Mononuclear cell (primary cell): Measurements from ENCODE around the gene FARP2. TPM values are rescaled to one million over a fixed set of nuclear protein-coding genes. Genes with fewer than 3 reads are reported as not detected.
"Not testable (repeated sequence)": the region's sequence is repeated elsewhere in the genome, so short reads cannot be mapped to it uniquely, and the experiment has no call there.

ENCODE experiments used
- H3K27me3 ChIP-seq: 2 replicates; pipeline ENCODE4 v1.6.0; 2011; ENCODE audit warnings: low read length, control low read depth; ENCODE audit not compliant: insufficient read depth
- H3K4me1 ChIP-seq: 2 replicates; pipeline ENCODE4 v1.5.1; 2011; ENCODE audit warnings: mild to moderate bottlenecking, low read length, control low read depth; ENCODE audit not compliant: insufficient read depth
- H3K4me3 ChIP-seq: 2 replicates; pipeline ENCODE4 v1.5.1; 2011; ENCODE audit warnings: mild to moderate bottlenecking, low read length, moderate library complexity
- H3K9me3 ChIP-seq: 2 replicates; pipeline ENCODE4 v1.5.1; 2011; ENCODE audit warnings: low read depth, mild to moderate bottlenecking, control low read depth, low read length
- total RNA-seq: library from RNA; depleted of rRNA; stranded (reverse); fragments of >200 nt; gene quantifications from one replicate; pipeline ENCODE4 v1.2.3, GENCODE V29; 2012

FARP2 gene
- total RNA-seq, 1 donor, result 27.6 TPM

DNA sequence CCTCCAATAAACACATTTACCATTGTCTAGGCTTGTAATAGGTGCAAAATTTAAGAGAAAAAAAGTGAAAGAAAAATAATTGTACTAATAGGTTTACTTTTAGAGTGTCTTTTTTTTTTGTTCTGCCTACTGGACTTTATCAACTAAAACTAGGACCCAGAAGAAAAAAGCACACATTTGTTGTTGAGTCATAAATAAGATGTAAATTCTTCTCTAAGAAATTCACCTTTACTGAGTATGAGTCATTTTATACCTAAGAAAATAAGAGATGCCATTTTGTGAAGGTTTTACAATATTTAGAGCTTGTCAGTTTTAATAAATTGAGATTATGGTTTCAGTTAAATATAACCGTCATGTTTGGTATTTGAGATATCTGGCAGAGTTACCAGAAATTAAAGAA lies 19.2 kb downstream of the FARP2 start:
- Histone ChIP-seq H3K27me3 (no peaks in the 10 kb centered on the region), H3K9me3 (no peaks in the 10 kb centered on the region), H3K4me3 (no peak overlapping the region), H3K4me1 (peaks cover 12% of the 10 kb centered on the region)

DNA sequence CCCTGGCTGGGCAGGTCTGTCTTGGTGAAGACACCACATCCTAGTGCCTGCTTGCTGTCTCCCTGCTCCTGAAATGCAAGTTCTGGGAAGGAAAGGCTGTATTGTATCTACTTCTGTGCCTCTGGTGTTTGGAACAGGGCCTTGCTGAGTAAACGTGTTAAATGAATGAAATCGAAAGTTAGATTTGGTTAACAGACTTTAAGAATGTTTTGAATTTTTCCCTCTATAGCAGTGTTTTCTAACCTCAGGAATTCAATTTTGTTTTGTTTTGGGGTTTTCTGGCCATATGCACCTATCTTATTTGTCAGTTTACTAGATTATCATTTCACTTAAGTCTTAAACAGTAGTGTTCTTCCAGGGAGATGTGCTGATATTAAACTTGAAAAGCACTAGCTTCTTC lies 20.7 kb downstream of the FARP2 start:
- Histone ChIP-seq H3K4me3 (no peak overlapping the region), H3K9me3 (no peaks in the 10 kb centered on the region), H3K4me1 (peaks cover 12% of the 10 kb centered on the region), H3K27me3 (no peaks in the 10 kb centered on the region)

DNA sequence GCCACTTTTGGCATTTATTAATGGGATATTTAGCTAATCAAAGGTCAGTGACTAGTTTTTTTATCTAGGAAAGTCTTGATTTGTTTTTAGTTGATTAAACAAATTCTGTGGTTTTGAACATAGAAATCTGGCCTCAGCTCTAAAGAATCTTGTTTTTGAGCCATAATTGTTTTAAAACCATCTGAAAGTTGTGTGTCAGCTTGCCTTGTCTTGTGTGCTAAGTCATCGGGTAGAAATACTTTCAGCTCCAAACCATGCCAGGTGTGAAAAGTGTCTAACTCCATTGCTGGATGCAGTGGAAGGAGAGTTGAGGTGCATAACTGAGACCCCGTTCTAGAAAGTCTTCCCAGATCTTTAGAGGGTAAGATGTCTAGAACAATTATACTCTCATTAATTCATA lies 22.7 kb downstream of the FARP2 start:
- no peak overlapping the region for H3K4me3 ChIP-seq

DNA sequence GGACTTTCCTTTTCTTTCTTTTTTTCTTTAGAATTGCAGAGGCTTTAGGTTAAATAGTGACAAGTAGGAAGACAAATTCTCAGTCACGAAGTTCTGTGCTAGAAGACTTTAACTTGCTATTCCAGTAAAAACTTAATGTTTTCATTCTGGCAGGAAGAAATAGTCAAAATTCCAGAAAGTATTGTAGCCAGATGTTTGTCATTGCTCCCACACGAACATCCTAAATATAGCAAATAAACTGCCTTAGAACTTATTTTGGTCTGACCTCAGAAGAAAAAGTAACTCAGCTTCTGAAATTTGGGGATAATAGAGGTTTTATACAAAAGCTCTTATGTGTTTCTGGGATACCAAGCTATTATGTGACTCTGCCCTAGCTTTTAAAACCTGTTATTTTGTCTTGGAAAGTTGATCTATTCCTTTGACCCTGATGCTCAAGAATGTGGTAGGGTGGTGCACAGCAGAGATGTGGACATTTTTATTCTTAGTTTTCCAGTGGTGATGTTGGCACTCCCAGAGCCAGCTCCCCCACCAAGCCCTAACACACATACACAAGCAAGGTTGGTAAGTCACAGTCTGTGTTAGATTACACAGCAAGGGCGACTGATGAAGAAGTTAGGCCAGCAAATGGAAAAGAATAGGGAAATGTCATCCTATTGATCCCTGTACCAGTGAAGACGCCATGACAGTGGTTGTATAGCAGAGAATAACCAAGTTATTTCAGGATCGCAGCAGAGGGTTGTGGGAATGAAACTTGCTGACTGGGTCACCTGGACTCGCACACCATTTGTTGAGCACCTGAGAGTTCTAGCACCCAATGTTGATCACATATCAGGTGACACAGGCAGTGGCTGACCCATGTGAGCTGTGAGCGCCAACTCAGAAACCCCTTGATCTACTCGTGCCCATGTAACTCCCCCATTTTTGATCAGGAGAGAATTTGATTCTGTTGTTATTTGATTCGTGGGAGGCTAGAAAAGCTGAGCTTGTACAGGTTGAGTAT lies 23.7 kb downstream of the FARP2 start:
- Histone ChIP-seq H3K27me3 (no peaks in the 10 kb centered on the region), H3K9me3 (no peaks in the 10 kb centered on the region), H3K4me1 (peaks cover 3% of the 10 kb centered on the region), H3K4me3 (no peak overlapping the region)

More for the DNA sequence above, 22.7 kb downstream of the FARP2 start:
- Histone ChIP-seq H3K4me1 (peaks cover 12% of the 10 kb centered on the region), H3K9me3 (no peaks in the 10 kb centered on the region), H3K27me3 (no peaks in the 10 kb centered on the region)

DNA sequence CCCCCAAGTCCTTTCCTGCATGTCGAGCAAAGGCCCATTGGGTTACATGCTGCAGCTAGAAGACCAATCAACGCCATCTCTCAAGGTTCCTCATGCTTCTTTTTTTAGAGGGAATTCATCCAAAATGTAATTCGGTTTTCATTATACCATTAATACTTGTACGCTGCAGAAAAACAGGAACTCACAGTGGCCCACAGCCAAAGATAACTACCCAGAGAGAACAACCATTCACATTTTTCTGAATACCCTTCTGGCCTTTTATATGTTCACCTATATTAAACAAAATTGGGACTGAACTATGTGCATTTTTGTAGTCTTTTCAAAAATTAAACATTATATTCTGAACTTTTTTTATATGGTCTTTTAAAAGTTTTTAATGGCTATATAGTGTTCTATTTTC lies 25.8 kb downstream of the FARP2 start:
- Histone ChIP-seq H3K4me3 (no peak overlapping the region), H3K9me3 (no peaks in the 10 kb centered on the region), H3K4me1 (no peaks in the 10 kb centered on the region), H3K27me3 (no peaks in the 10 kb centered on the region)

DNA sequence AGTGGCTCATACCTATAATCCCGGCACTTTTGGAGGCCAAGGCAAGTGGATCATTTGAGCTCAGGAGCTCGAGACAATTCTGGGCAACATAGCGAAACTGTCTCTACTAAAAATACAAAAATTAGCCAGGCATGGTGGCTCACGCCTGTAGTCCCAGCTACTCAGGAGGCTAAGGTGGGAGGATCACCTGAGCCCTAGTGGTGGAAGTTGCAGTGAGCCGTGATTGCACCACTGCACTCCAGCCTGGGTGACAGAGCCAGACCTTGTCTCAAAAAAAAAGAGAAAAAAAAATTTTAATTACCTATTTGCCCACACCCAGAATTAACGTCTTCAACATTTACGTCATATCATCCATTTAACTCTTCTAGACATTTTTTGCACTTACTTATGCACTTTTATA lies 29.4 kb downstream of the FARP2 start:
- not testable (repeated sequence) for H3K9me3 ChIP-seq, H3K27me3 ChIP-seq, H3K4me1 ChIP-seq, H3K4me3 ChIP-seq

DNA sequence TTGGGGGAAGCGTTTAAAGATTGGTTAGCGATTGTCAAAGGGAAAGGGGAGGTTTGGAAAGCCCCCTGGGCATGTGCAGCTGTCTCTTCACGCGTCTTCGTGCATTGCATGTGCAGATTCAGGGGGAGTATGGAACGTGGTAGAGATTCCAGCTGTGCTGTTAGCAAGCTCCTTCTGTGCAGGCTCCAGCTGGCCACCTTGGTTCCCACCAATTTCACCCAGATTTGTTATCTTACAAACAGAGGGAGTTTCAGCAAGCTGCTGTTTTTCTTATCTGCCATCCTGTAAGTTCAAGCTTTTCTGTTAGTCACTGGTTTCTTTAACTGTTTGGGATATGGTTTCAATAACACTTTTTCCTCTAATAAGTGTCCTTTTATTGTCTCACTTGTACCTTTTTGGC lies 30.4 kb downstream of the FARP2 start:
- no peaks in the 10 kb centered on the region for H3K27me3 ChIP-seq

DNA sequence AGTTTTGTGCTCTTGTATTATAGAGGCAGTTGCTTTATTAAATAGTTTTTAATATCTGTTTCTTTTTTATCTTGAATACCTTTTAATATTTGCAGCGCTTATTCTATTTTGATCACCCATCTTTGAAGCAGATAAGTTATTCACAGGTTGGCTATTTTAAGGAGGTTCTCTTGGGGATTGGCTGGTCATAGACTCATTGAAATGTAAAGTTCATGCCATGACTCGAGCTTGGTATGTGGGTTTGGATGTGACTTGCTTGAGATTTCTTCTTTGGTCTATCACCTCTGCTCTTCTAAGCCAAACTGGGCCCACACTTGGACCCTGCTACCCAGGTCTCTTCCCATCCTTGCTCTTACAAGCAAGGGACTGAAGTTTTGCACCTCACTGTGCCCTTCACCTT lies 33.6 kb downstream of the FARP2 start:
- Histone ChIP-seq H3K4me3 (no peak overlapping the region), H3K9me3 (no peaks in the 10 kb centered on the region), H3K27me3 (no peaks in the 10 kb centered on the region), H3K4me1 (no peaks in the 10 kb centered on the region)

More for the DNA sequence above, 30.4 kb downstream of the FARP2 start:
- Histone ChIP-seq H3K4me1 (no peaks in the 10 kb centered on the region), H3K9me3 (no peaks in the 10 kb centered on the region), H3K4me3 (no peak overlapping the region)

DNA sequence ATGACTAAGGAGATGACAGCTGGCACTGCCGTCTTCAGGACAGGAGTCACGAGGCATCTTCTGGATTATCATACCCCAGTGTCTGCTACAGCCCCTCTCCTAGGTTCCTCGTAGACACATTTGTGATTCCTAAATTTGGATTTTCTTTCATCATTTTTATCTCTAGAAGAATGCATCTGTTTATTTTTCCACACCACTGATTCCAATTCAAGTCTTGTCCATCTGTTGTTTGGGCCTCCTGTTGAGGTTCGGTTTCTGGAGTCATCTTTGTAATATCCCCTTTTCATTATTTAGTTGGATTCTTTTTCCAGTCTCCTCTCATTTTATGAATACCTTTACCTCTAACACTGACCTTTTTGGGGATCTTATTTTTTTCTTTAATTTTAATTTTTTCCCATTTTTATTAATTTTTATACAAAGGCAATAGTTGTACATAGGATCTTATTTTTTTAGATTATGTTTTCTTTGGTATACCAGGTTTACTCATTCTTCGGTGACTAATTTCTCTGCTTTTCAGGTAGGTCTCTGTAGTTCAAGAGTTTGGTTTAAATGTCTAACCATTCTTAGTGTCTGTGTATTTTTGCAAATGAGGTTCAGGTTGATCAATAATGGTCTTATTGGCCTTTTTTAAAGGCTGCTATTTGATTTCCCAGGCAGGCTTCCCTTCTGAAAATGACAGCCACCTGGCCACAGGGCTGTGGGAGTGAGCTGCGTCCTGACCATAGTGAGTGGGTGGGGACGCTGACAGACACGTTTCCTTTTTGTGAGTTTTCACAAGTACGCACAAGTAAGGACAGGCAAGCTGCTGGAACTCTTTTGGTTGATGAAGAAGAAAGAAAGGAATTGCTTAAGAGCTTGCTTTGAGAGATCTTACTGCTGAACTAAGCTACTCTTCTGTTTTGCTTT lies 34.5 kb downstream of the FARP2 start:
- H3K9me3 ChIP-seq, result no peaks in the 10 kb centered on the region
- no peak overlapping the region for H3K4me3 ChIP-seq
- no peaks in the 10 kb centered on the region for H3K27me3 ChIP-seq
- no peaks in the 10 kb centered on the region for H3K4me1 ChIP-seq

DNA sequence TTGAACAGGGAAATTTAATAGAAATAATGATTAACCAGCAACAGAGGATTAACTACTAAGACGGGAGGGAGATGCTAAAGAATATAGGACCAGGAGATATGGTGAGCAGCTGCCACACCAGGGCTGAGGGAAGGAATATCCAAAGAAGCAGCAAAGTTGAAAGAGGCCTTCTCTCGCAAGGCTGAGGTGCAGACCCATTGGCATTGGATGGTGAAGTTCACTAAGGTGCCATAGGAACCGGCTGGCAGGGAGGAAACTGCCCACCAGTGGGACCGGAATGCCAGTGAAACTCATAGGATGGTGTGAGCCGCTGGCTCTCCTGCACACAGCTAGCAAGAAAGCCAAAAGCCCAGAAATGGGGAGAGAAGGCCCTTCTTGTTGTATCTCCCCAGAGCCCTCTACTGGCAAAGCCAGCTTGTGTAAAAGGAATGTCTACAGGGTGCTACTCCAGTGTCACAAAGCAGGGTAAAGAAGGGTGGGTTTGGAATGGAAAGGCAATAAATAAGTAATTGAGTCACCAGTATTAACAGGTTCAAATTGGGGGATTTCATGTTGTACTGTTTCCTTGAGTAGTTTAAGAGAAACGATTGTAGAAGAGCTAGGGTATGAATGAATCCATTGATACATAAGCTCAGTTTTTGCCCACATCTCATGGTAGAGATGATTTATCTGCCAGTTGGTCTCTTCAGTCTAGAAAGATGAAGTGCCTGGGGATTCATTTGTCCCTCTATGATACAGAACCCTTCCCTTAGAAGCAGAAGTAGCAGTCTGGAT lies 36.0 kb downstream of the FARP2 start:
- Histone ChIP-seq H3K27me3 (no peaks in the 10 kb centered on the region), H3K4me3 (no peak overlapping the region), H3K9me3 (no peaks in the 10 kb centered on the region), H3K4me1 (no peaks in the 10 kb centered on the region)

DNA sequence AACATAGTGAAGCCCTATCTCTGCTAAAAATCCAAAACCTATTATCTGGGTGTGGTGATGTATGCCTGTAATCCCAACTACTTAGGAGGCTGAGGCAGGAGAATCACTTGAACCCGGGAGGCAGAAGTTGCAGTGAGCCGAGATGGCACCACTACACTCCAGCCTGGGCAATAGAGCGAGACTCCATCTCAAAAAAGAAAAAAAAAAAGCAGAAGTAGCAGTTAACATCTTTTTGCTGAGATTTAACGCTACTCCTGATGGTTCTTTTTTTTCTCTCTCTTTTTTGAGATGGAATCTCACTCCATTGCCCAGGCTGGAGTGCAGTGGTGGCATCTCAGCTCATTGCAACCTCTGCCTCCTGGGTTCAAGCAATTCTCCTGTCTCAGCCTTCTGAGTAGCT lies 36.7 kb downstream of the FARP2 start:
- H3K4me3 ChIP-seq, H3K27me3 ChIP-seq, H3K4me1 ChIP-seq, H3K9me3 ChIP-seq: not testable (repeated sequence)

DNA sequence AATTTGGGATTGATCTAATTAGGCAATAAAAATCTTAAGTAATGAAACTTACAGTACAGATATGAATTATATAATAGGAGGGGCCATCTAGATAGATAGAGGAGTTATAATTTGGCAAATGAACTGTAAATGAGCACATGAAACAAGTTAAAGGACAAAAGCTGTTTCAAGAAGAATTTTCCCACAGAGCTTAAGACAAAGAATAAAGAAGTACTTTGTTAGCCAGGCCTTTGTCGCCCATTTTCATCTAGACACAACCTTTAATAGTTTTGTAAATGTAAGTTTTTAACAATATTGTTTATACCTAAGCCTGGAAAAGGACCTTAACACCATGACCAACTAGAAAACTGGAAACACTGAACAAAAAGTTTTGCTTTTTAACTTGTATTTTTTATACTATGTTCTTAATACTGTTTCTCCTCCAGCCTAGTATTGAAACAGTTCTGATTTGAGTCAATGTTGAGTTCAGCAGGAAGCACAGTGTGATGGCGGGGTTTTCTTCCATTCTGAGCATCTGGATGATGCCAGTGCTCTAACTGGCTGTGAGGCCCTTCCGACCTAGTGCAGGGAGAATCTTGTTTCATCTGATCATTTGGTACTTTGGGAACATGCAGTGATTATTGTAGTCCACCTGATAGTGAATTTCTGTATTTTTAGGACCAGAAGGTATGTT lies 37.6 kb downstream of the FARP2 start:
- Histone ChIP-seq H3K4me1 (no peaks in the 10 kb centered on the region), H3K27me3 (no peaks in the 10 kb centered on the region), H3K9me3 (no peaks in the 10 kb centered on the region), H3K4me3 (no peak overlapping the region)

DNA sequence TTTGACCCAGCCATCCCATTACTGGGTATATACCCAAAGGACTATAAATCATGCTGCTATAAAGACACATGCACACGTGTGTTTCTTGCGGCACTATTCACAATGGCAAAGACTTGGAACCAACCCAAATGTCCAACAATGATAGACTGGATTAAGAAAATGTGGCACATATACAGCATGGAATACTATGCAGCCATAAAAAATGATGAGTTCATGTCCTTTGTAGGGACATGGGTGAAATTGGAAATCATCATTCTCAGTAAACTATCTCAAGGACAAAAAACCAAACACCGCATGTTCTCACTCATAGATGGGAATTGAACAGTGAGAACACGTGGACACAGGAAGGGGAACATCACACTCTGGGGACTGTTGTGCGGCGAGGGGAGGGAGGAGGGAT lies 40.7 kb downstream of the FARP2 start:
- H3K4me3 ChIP-seq, H3K9me3 ChIP-seq, H3K27me3 ChIP-seq, H3K4me1 ChIP-seq: not testable (repeated sequence)
